ENCODE measurements around the gene CNPPD1. TPM values are rescaled to one million over a fixed set of nuclear protein-coding genes. Genes with fewer than 3 reads are reported as not detected.

Gene CNPPD1
- total RNA-seq, 1 experiment from 2014 or later: 32.8 TPM

- no peaks in the 10 kb centered on the region for H3K9me3 Mint-ChIP-seq
- H3K27me3 Mint-ChIP-seq (ENCODE audit: low read depth): no peaks in the 10 kb centered on the region
- TF ChIP-seq TP53 (CRISPR knock-in tag; IDR thresholded peaks at IDR 0.05): no peak
- no peak for TF ChIP-seq GTF2I (CRISPR knock-in tag; conservative IDR thresholded peaks at IDR 0.05)
- TF ChIP-seq ETV6 (CRISPR knock-in tag; IDR thresholded peaks at IDR 0.05): no peak
- TF ChIP-seq NR1H2 (CRISPR knock-in tag; IDR thresholded peaks at IDR 0.05): no peak
- TF ChIP-seq JUN (CRISPR knock-in tag; IDR thresholded peaks at IDR 0.05): no peak
- TF ChIP-seq ZNF396 (CRISPR knock-in tag; IDR thresholded peaks at IDR 0.05; ENCODE audit: borderline replicate concordance): no peak
- TF ChIP-seq ZBTB21 (CRISPR knock-in tag; IDR thresholded peaks at IDR 0.05; ENCODE audit: borderline replicate concordance): no peak
- no peak for TF ChIP-seq ZBTB43 (CRISPR knock-in tag; IDR thresholded peaks at IDR 0.05)
- no peak for TF ChIP-seq NR2C2 (CRISPR knock-in tag; IDR thresholded peaks at IDR 0.05)
- no peak for TF ChIP-seq IRF1 (CRISPR knock-in tag; IDR thresholded peaks at IDR 0.05)
- no peak for TF ChIP-seq GRHL2 (CRISPR knock-in tag; IDR thresholded peaks at IDR 0.05; ENCODE audit: insufficient replicate concordance, severe bottlenecking)
- no peak for TF ChIP-seq HMGXB4 (CRISPR knock-in tag; IDR thresholded peaks at IDR 0.05)
- TF ChIP-seq ZNF232 (CRISPR knock-in tag; IDR thresholded peaks at IDR 0.05): no peak
- no peak for TF ChIP-seq JAZF1 (CRISPR knock-in tag; IDR thresholded peaks at IDR 0.05)
- TF ChIP-seq NFYB (CRISPR knock-in tag; conservative IDR thresholded peaks at IDR 0.05; ENCODE audit: low read depth): no peak
- no peak for TF ChIP-seq TEAD1 (CRISPR knock-in tag; IDR thresholded peaks at IDR 0.05)
- TF ChIP-seq ZNF423 (CRISPR knock-in tag; IDR thresholded peaks at IDR 0.05): no peak
- TF ChIP-seq ELF4 (CRISPR knock-in tag; IDR thresholded peaks at IDR 0.05; ENCODE audit: low read depth): no peak
- TF ChIP-seq HMGA2 (CRISPR knock-in tag; IDR thresholded peaks at IDR 0.05): no peak
- POLR2A ChIA-PET: no interaction called here
- CTCF ChIA-PET: interaction anchor here (1.0 to 9.3 kb wide), 8 partner anchors 10 to 120 kb away, joined by 3 to 198 read pairs (median 18); partner anchors contain the start of gene IHH
- no peak overlapping the region for H3K27ac Mint-ChIP-seq
- no peaks in the 10 kb centered on the region for H3K36me3 Mint-ChIP-seq
- no peak for DNase-seq (ENCODE audit: low spot score)
- peaks cover 21% of the 10 kb centered on the region for H3K4me1 Mint-ChIP-seq
- ATAC-seq: no peak
- no peak overlapping the region for H3K4me3 Mint-ChIP-seq
Observed at GRCh38 chr2:219122202-219122980, 54.3 kb downstream of the CNPPD1 start.

Other genes starting within 250 kb of the CNPPD1 start
- 0.16 to 0.46 TPM (median 0.26 TPM) in 3 replicates for gene CDK5R2, start 217.3 kb downstream of the CNPPD1 start, total RNA-seq (2021)
- not detected in 3 replicates for gene FEV, start 191.7 kb downstream of the CNPPD1 start, total RNA-seq (2021)
- gene CRYBA2, start 183.5 kb downstream of the CNPPD1 start, total RNA-seq (2021): not detected in 3 replicates
- gene CFAP65, start 135.4 kb downstream of the CNPPD1 start, total RNA-seq (2021): 0.44 to 1.0 TPM (median 0.48 TPM) in 3 replicates
- gene IHH, start 116.0 kb downstream of the CNPPD1 start, total RNA-seq (2021): 0.11 TPM in 1 of 3 replicates, not detected in the others
- gene NHEJ1, start 16.1 kb downstream of the CNPPD1 start, total RNA-seq (2021): 18.4 to 22.3 TPM (median 21.3 TPM) in 3 replicates
- 0.41 to 0.59 TPM (median 0.55 TPM) in 3 replicates for gene SLC23A3, start 6.9 kb downstream of the CNPPD1 start, total RNA-seq (2021)
- 50.2 to 60.2 TPM (median 52.8 TPM) in 3 replicates for gene RETREG2, start 1.4 kb upstream of the CNPPD1 start, total RNA-seq (2021)
- gene ZFAND2B, start 29.9 kb upstream of the CNPPD1 start, total RNA-seq (2021): 19.5 to 21.1 TPM (median 20.2 TPM) in 3 replicates
- 42.1 to 45.3 TPM (median 44.8 TPM) in 3 replicates for gene ABCB6, start 42.0 kb upstream of the CNPPD1 start, total RNA-seq (2021)
- gene ATG9A, start 52.7 kb upstream of the CNPPD1 start, total RNA-seq (2021): 42.9 to 48.4 TPM (median 46.7 TPM) in 3 replicates
- gene ANKZF1, start 52.9 kb upstream of the CNPPD1 start, total RNA-seq (2021): 56.9 to 70.4 TPM (median 58.0 TPM) in 3 replicates
- gene GLB1L, start 68.5 kb upstream of the CNPPD1 start, total RNA-seq (2021): 5.2 to 6.4 TPM (median 6.1 TPM) in 3 replicates
- 27.4 to 28.8 TPM (median 27.5 TPM) in 3 replicates for gene STK16, start 68.6 kb upstream of the CNPPD1 start, total RNA-seq (2021)
- gene TUBA4B, start 76.3 kb upstream of the CNPPD1 start, total RNA-seq (2021): 0.20 TPM in 1 of 3 replicates, not detected in the others
- gene TUBA4A, start 77.0 kb upstream of the CNPPD1 start, total RNA-seq (2021): 40.8 to 58.7 TPM (median 52.3 TPM) in 3 replicates
- gene DNAJB2, start 102.4 kb upstream of the CNPPD1 start, total RNA-seq (2021): 36.1 to 42.8 TPM (median 40.3 TPM) in 3 replicates
- gene PTPRN, start 132.5 kb upstream of the CNPPD1 start, total RNA-seq (2021): 3.8 to 5.7 TPM (median 5.2 TPM) in 3 replicates
- gene RESP18, start 155.8 kb upstream of the CNPPD1 start, total RNA-seq (2021): not detected in 3 replicates
- 65.8 to 70.2 TPM (median 67.6 TPM) in 3 replicates for gene DNPEP, start 211.0 kb upstream of the CNPPD1 start, total RNA-seq (2021)
- gene DES, start 241.5 kb upstream of the CNPPD1 start, total RNA-seq (2021): 1.6 to 3.5 TPM (median 2.8 TPM) in 3 replicates